ENCODE measurements around the gene RAB6B.

The RAB6B gene

GRCh38 chr3:133834621-133835417, 60.9 kb downstream of the RAB6B start:
- no peaks in the 10 kb centered on the region for H3K36me3 Mint-ChIP-seq
- H3K27me3 Mint-ChIP-seq: peaks cover 18% of the 10 kb centered on the region
- ATAC-seq: no peak
- no peaks in the 10 kb centered on the region for H3K9me3 Mint-ChIP-seq
- no peaks in the 10 kb centered on the region for H3K4me1 Mint-ChIP-seq
- no peak overlapping the region for H3K27ac Mint-ChIP-seq
- no peak overlapping the region for H3K4me3 Mint-ChIP-seq

DNA sequence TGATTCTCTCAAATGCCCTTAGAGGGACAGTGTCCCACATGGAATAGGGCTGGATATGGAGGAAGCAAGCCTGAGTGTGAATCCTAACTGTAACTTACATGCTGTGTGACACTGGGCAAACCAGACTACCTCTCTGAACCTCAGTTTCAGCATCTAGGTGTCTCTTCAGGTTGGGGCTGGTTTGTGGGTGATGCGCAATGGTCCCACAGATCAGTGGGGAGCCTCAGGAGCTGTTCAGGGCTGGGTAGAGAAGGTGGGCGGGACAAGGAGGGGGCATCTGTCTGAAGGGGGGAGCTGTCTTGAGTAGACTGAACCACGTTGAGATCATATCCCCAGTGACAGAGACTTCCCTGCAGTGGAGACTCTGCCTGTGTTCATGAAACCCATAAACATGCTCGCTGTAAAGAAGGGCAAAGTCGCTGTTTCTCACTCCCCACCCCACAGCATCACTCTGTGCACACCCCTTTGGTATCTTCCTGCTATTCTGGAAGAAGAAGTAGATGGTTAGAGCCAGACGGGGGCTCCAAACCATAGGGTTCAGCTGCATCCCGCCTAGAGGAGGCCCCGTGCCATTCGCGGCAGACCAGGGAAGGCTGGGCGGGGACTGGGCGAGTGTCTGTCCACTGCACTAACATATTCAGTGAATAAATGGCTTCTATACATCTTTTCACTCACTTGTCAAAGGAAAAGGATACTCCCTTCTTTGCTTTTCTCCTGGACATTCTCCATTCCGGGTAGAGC, 61.6 kb downstream of the RAB6B start:
- H3K27me3 Mint-ChIP-seq: peaks cover 10% of the 10 kb centered on the region
- no peaks in the 10 kb centered on the region for H3K36me3 Mint-ChIP-seq
- no peak overlapping the region for H3K27ac Mint-ChIP-seq
- no peaks in the 10 kb centered on the region for H3K4me1 Mint-ChIP-seq
- ATAC-seq: no peak
- H3K4me3 Mint-ChIP-seq: no peak overlapping the region
- H3K9me3 Mint-ChIP-seq: no peaks in the 10 kb centered on the region

DNA sequence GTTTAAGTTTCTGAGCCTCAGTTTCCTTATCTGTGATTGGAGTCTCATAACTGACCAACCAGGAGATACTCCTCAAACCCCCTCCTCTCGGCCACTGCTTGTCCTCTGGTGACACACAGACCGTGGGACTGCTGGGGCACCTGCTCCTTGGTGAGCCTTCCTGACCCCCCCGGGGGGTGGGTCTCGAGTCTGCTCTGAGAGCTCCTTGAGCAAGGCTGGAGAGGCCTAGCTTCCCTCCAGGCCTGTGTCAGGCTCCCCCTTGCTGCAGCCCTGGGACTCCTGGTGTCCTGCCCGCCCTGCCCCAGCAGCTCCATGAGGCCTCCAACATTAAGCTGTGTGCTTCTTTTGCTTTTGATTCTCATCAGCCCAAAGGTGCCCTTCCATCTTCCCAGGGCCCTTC, 62.4 kb downstream of the RAB6B start:
- H3K27me3 Mint-ChIP-seq: peaks cover 8% of the 10 kb centered on the region
- H3K27ac Mint-ChIP-seq: no peak overlapping the region
- H3K4me3 Mint-ChIP-seq: no peak overlapping the region
- no peaks in the 10 kb centered on the region for H3K36me3 Mint-ChIP-seq
- no peaks in the 10 kb centered on the region for H3K9me3 Mint-ChIP-seq
- no peaks in the 10 kb centered on the region for H3K4me1 Mint-ChIP-seq
- no peak for ATAC-seq

DNA sequence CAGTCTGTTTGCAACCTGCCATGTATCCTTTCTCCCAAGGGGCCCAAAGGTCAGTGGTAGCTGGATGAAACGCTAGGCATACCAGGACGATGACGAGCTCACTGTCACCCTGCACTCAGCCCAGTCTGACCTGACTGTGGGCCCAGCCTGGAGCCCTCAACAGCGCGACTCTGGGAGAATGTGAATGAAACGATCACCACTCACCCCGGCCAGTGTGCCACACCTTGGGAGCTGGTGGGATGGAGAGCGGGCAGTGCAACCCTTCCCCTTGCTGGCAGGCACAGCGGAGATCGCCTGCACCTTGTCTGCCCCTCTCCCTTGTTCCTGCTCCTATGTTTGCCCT, 62.9 kb downstream of the RAB6B start:
- Mint-ChIP-seq H3K9me3 (no peaks in the 10 kb centered on the region), H3K4me1 (no peaks in the 10 kb centered on the region), H3K27me3 (peaks cover 3% of the 10 kb centered on the region), H3K36me3 (no peaks in the 10 kb centered on the region), H3K27ac (no peak overlapping the region), H3K4me3 (no peak overlapping the region)
- no peak for ATAC-seq

GRCh38 chr3:133831966-133832801, 63.5 kb downstream of the RAB6B start:
- Mint-ChIP-seq H3K27me3 (no peaks in the 10 kb centered on the region), H3K4me1 (no peaks in the 10 kb centered on the region), H3K36me3 (no peaks in the 10 kb centered on the region), H3K27ac (no peak overlapping the region), H3K4me3 (no peak overlapping the region), H3K9me3 (no peaks in the 10 kb centered on the region)
- ATAC-seq: no peak

- Mint-ChIP-seq H3K9me3 (no peaks in the 10 kb centered on the region), H3K27ac (no peak overlapping the region), H3K36me3 (peaks cover 9% of the 10 kb centered on the region), H3K27me3 (no peaks in the 10 kb centered on the region), H3K4me3 (no peak overlapping the region), H3K4me1 (no peaks in the 10 kb centered on the region)
- ATAC-seq: no peak
These were observed 65.6 kb downstream of the RAB6B start for GRCh38 chr3:133830071-133830470.

GRCh38 chr3:133829310-133829707, 66.4 kb downstream of the RAB6B start:
- Mint-ChIP-seq H3K27me3 (no peaks in the 10 kb centered on the region), H3K4me3 (no peak overlapping the region), H3K9me3 (no peaks in the 10 kb centered on the region), H3K27ac (no peak overlapping the region), H3K36me3 (peaks cover 12% of the 10 kb centered on the region), H3K4me1 (no peaks in the 10 kb centered on the region)
- no peak for ATAC-seq

DNA sequence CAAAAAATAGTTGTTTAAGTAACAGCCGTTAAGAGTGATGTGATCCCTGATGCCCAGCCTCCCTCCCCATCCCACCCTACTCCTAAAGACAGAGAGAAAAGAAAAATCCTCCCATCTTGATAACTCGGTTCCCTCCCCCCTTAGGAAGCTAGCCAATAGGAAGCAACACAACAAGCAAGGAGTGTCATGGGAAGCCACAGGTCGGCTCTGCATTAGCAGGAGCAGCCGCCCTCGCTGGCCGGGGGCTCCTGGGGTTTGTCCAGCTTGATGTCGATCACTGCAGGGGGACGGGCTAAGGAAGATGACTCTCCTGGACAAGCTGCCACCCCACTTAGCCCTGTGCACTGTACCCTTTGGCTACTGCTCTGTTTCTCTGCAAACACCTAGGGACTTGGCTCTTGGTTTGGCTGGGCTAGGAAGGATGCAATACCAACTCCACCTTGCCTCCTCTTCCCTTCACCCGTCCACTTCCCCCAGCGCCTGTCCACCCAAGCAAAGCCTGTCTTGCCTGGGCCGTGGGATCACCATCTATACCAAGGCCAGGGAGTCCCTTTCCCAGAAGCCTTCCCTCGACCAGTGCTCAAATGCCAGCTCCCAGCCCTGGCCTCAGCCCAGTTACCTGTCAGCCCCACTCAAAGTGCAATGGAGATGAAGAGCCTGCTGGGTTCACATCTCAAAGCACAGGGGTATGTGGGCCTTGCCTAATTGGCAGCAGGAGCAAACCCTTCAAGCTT, 66.9 kb downstream of the RAB6B start:
- Mint-ChIP-seq H3K27ac (no peak overlapping the region), H3K9me3 (no peaks in the 10 kb centered on the region), H3K4me1 (no peaks in the 10 kb centered on the region), H3K27me3 (no peaks in the 10 kb centered on the region), H3K4me3 (no peak overlapping the region), H3K36me3 (peaks cover 18% of the 10 kb centered on the region)
- no peak for ATAC-seq

GRCh38 chr3:133827684-133828083, 68.0 kb downstream of the RAB6B start:
- no peak overlapping the region for H3K27ac Mint-ChIP-seq
- H3K27me3 Mint-ChIP-seq: no peaks in the 10 kb centered on the region
- H3K36me3 Mint-ChIP-seq: peaks cover 28% of the 10 kb centered on the region
- H3K9me3 Mint-ChIP-seq: no peaks in the 10 kb centered on the region
- H3K4me3 Mint-ChIP-seq: no peak overlapping the region
- no peaks in the 10 kb centered on the region for H3K4me1 Mint-ChIP-seq
- no peak for ATAC-seq

DNA sequence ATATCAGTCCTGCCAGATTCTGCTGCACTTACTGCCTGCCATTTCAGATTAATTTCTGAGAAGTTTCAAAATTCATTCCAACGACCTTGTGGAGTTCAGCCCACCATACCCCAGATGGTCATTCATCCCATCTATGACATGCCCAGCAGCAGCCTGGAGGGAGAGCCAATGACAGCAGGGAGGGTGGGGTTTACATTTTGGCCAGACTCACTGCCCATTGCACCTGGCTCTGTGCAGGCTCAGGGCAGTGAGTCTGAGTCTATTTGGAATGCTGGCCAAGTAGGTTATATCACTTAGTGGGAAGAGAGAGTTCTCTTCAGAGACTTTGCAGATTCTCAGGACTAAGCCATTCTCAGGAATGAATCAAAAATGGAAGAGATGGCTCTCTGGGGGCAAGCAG, 68.5 kb downstream of the RAB6B start:
- Mint-ChIP-seq H3K4me3 (no peak overlapping the region), H3K27ac (no peak overlapping the region)

DNA sequence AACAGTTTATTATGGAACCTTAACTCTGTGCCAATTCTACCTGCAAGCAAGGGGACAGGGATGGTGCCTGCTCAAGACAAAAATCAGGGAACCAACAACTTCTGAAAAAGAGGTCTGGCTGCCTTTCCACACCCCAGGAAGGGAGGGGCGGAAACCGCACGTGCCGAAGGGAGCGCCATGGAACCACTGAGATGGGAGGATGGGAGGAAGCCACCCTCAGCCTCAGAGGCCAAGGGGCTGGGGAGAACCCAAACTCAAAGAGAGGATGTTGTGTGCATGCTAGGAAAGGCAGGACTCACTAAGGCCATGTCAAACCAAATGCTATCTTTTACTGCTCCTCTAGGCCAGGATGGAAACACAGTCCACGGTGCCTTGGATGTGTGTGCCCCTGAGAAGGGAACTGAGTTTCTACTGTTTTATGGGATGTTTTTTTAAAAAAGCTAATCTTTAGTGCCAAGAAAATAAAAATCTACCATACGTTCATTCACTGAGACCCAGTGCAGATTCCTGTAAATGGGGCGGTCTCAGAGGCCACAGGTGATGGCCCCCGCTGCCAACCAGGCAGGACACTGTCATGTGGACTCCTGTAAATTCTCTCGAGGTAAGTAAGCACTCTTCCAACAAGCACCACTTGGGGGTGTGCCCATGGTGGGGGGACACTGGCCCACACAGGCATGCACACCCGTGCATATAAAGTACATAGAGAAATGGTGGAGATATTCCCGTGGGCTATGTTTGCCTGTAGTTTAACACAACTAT, 69.5 kb downstream of the RAB6B start:
- H3K4me3 Mint-ChIP-seq: no peak overlapping the region
- no peaks in the 10 kb centered on the region for H3K27me3 Mint-ChIP-seq
- H3K4me1 Mint-ChIP-seq: no peaks in the 10 kb centered on the region
- peaks cover 40% of the 10 kb centered on the region for H3K36me3 Mint-ChIP-seq
- no peak overlapping the region for H3K27ac Mint-ChIP-seq
- H3K9me3 Mint-ChIP-seq: no peaks in the 10 kb centered on the region
- ATAC-seq: peak; percentile 37

More for the DNA sequence above, 68.5 kb downstream of the RAB6B start:
- Mint-ChIP-seq H3K9me3 (no peaks in the 10 kb centered on the region), H3K4me1 (no peaks in the 10 kb centered on the region), H3K27me3 (no peaks in the 10 kb centered on the region), H3K36me3 (peaks cover 34% of the 10 kb centered on the region)
- no peak for ATAC-seq

DNA sequence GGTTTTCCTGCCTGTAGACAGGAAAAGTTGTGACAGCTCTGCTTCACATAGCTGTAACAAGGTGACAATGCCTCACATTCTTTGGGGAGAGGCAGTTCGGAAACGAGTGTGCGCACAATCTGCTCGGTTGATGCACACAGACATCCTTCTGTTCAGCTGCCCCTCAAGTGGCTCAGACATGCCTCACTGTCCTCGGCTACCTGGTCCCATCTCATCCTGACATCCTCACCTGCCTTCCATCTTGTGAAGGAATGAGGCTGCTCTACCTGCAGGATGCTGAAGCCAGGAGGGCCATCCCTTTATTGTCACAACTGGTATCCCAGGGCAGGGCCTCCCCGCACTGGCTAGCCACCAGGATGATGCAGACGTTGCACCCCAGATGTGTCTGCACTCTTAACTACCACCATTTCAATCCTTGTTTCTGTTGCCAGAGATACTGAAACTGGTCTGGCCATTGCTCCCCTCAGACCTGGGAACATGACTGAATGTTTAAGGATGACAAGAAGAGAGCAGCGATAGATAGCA, 70.7 kb downstream of the RAB6B start:
- no peak overlapping the region for H3K4me3 Mint-ChIP-seq
- ATAC-seq: no peak
- no peaks in the 10 kb centered on the region for H3K4me1 Mint-ChIP-seq
- H3K27ac Mint-ChIP-seq: no peak overlapping the region
- no peaks in the 10 kb centered on the region for H3K9me3 Mint-ChIP-seq
- H3K36me3 Mint-ChIP-seq: peaks cover 51% of the 10 kb centered on the region
- H3K27me3 Mint-ChIP-seq: no peaks in the 10 kb centered on the region

GRCh38 chr3:133821767-133822638, 73.7 kb downstream of the RAB6B start:
- Mint-ChIP-seq H3K9me3 (no peaks in the 10 kb centered on the region), H3K4me1 (no peaks in the 10 kb centered on the region), H3K36me3 (peaks cover 64% of the 10 kb centered on the region), H3K27me3 (no peaks in the 10 kb centered on the region), H3K27ac (no peak overlapping the region), H3K4me3 (no peak overlapping the region)
- ATAC-seq: no peak

Measured in stimulated activated memory B cell treated with anti-CD40 and anti-IgM and Interleukin-4, amounts not matched to agents 10 μg/mL and 1 μg/mL and 100 μg/mL, for 72 hours (primary cell).